Ovary (tissue), 9 donors: ENCODE data around the gene VPS4A. TPM values are rescaled to one million over a fixed set of nuclear protein-coding genes. Genes with fewer than 3 reads are reported as not detected.

ENCODE experiments used
- DNase-seq, 5 donors: peaks; one replicate each; pipeline ENCODE4 v3.0.0-alpha.2; 2019 to 2020
- H3K27ac ChIP-seq, 2 donors: fragments of 200-600 bp; one replicate each; pipeline versions ENCODE4 v1.5.1 to v1.8.0; 2019 to 2022
- H3K27me3 ChIP-seq: fragments of 200-600 bp; one replicate; pipeline ENCODE4 v1.8.0; 2022
- H3K36me3 ChIP-seq: fragments of 200-600 bp; sonication (generic); one replicate; pipeline ENCODE4 v1.5.1; 2019
- H3K4me1 ChIP-seq: one replicate; pipeline ENCODE4 v1.8.1; 2013; ENCODE audit warnings: mild to moderate bottlenecking, moderate library complexity; ENCODE audit not compliant: insufficient read depth
- H3K4me3 ChIP-seq: fragments of 200-600 bp; sonication (generic); one replicate; pipeline ENCODE4 v1.5.1; 2017
- H3K9me3 ChIP-seq, 2 donors: fragments of 200-600 bp in 1 of 2; sonication (generic) in 1 of 2; one replicate each; pipeline versions ENCODE4 v1.5.1 to v1.8.1; 2013 to 2019; ENCODE audit warnings: mild to moderate bottlenecking in 1 of 2, moderate library complexity in 1 of 2
- EP300 ChIP-seq: sonication (generic); formaldehyde crosslinking; IDR thresholded peaks from one replicate; pipeline ENCODE4 v1.6.1; 2017; ENCODE audit warnings: antibody characterized with exemption
- POLR2A ChIP-seq: fragments of 450-650 bp; IDR thresholded peaks from one replicate; pipeline ENCODE4 v1.6.1; 2017; ENCODE audit warnings: antibody characterized with exemption, mild to moderate bottlenecking, moderate library complexity
- WGBS, 3 donors: extraction: QIAGEN DNeasy Blood & Tissue Kit in 1 of 3; methylation state at CpG; one replicate each; pipeline versions ENCODE4 v1.1.5 to v1.1.7; 2013 to 2017; 5-methylcytosine and 5-hydroxymethylcytosine counted together
- intact Hi-C, 4 donors: fragments of 100-400 bp; cut with DNase I; formaldehyde crosslinking; loops; one replicate each; pipeline versions ENCODE4 v1.11.0 to v1.15.1; 2022 to 2023
- polyA plus RNA-seq, 2 donors: library from polyadenylated mRNA; stranded (reverse); fragments of 200-250 nt in 1 of 2; fragments of 350-450 nt in 1 of 2; fragmentation: Illumina TruSeq in 1 of 2; extraction: RNeasy Lipid Tissue Mini Kit (QIAGEN cat#74804) in 1 of 2; gene quantifications; one replicate each; pipeline ENCODE4 v1.2.3, GENCODE V29; 2013 to 2014
- total RNA-seq, 7 donors: library from RNA; depleted of rRNA in 2 of 7; stranded (reverse); fragments of >200 nt in 2 of 7; fragmentation: NEBNext Ultra II Directional in 3 of 7; extraction: Animal tissue kit (Norgen Biotek cat#: 25700) in 3 of 7; gene quantifications; one replicate each; pipeline versions ENCODE4 v1.1.0 to v1.2.4, GENCODE V29; 2016 to 2023
- TF ChIP-seq, protein P1 (sequence below), 3 donors: fragments of 450-650 bp in 2 of 3; fragments of 200-600 bp in 1 of 3; IDR thresholded peaks; one replicate each; pipeline versions ENCODE4 v1.5.1 to v1.8.0; 2016 to 2022; ENCODE audit warnings: antibody characterized with exemption in 3 of 3, mild to moderate bottlenecking in 1 of 3
- donor health status: DM: no; HTN: no; CAD: no; lungs with moderate emphysema.
- donor health status: DM: no; HTN: no; CAD: no.
- donor health status: Bipolar disorder and iron deficiency.
- donor health status: DM: yes; HTN: yes; CAD: no.
- donor health status: DM: no; HTN: no; CAD: no.
- donor health status: DM: yes; HTN: yes; CAD: no.

Gene VPS4A
- total and polyA plus RNA-seq, 9 donors, result 18.3 to 34.1 (median 29.1) TPM

DNA sequence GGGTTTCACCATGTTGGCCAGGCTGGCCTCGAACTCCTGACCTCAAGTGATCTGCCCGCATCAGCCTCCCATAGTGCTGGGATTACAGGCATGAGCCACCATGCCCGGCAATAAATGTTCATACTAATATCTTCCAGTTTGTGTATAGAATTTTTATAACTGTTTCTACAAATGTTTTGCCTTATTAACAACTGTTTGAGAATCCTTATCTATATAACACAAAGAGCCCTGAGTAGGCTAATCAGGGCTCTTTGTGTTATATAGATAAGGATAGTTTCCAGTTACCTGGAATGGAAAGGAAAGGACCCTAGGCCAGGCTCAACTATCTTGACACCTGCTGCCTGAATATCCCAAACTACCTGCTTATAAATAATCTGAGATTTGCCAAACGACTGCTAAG is 57.7 kb downstream of the VPS4A start:
- Histone ChIP-seq H3K9me3 (no peaks in the 10 kb centered on the region), H3K27me3 (no peaks in the 10 kb centered on the region), H3K27ac (no peak overlapping the region), H3K4me1 (no peaks in the 10 kb centered on the region), H3K36me3 (no peaks in the 10 kb centered on the region), H3K4me3 (no peak overlapping the region)
- DNase-seq, result no peak
- intact Hi-C loops, result no loop called here
- TF ChIP-seq POLR2A, result no peak
- TF ChIP-seq EP300, result no peak
- TF ChIP-seq, protein P1, sequence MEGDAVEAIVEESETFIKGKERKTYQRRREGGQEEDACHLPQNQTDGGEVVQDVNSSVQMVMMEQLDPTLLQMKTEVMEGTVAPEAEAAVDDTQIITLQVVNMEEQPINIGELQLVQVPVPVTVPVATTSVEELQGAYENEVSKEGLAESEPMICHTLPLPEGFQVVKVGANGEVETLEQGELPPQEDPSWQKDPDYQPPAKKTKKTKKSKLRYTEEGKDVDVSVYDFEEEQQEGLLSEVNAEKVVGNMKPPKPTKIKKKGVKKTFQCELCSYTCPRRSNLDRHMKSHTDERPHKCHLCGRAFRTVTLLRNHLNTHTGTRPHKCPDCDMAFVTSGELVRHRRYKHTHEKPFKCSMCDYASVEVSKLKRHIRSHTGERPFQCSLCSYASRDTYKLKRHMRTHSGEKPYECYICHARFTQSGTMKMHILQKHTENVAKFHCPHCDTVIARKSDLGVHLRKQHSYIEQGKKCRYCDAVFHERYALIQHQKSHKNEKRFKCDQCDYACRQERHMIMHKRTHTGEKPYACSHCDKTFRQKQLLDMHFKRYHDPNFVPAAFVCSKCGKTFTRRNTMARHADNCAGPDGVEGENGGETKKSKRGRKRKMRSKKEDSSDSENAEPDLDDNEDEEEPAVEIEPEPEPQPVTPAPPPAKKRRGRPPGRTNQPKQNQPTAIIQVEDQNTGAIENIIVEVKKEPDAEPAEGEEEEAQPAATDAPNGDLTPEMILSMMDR (IDR thresholded peaks at IDR 0.05), result no peak
- 81 to 94% (median 94%) methylated on average over 4 of the region's 4 CpGs for whole genome bisulfite sequencing, 3 donors

DNA sequence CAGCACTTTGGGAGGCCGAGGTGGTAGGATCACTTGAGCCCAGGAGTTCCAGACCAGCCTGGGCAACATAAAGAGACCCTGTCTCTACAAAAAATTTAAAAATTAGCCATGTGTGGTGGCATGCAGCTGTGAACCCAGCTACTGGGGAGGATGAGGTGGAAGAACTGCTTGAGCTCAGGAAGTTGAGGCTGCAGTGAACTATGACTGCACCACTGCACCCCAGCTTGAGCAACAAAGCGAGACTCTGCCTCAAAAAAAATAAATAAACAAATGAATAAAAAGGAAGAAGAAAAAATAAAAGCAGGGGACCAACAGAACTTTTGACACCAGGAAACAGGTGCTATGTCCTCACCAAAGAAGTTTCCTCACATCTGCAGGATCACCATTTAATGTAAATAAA is 60.4 kb downstream of the VPS4A start:
- no peaks in the 10 kb centered on the region for H3K4me1 ChIP-seq
- no peak overlapping the region for H3K4me3 ChIP-seq
- DNase-seq, result no peak
- intact Hi-C loops, result no loop called here
- H3K27ac ChIP-seq, result no peak overlapping the region
- WGBS, 3 donors, result 95% methylated on average over 2 of the region's 2 CpGs
- H3K36me3 ChIP-seq, result no peaks in the 10 kb centered on the region
- TF ChIP-seq POLR2A, result no peak
- no peak for TF ChIP-seq EP300
- TF ChIP-seq, protein P1 (IDR thresholded peaks at IDR 0.05), result no peak
- H3K9me3 ChIP-seq, result no peaks in the 10 kb centered on the region
- H3K27me3 ChIP-seq, result no peaks in the 10 kb centered on the region

DNA sequence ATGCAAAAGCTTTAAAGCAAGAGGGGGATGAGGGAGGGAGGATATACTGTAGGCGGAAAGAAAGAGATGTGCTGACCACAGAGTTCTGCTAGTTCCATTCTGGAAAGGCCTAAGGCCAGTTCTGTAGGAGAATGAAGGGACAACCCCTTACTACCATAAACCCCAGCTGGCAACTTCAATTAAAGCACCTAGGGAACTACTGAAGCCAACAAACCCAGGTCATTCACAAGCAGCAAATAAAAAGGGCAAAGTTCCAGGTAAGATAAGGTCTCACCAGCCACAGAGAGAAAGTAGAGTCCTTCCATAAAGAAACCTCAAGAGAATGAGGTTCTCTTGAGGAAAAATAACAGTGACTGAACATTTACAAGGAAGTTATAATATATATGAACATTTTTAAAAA is 61.9 kb downstream of the VPS4A start:
- Histone ChIP-seq H3K4me3 (no peak overlapping the region), H3K27ac (no peak overlapping the region), H3K36me3 (no peaks in the 10 kb centered on the region), H3K27me3 (no peaks in the 10 kb centered on the region), H3K9me3 (no peaks in the 10 kb centered on the region), H3K4me1 (no peaks in the 10 kb centered on the region)
- WGBS, 3 donors, result 94 to 98% (median 97%) methylated on average over 1 of the region's 1 CpG
- TF ChIP-seq POLR2A (no peak), EP300 (no peak)
- TF ChIP-seq, protein P1 (IDR thresholded peaks at IDR 0.05), result no peak
- intact Hi-C loops, result no loop called here
- no peak for DNase-seq

Other genes with a start within 250 kb of the VPS4A start
- gene HAS3, start 205.7 kb upstream of the VPS4A start, total RNA-seq, result 1 to 10 TPM in 6 of 7 donors, under 1 TPM in 1; 0.83 to 3.2 (median 2.0) TPM
- gene HAS3, start 205.7 kb upstream of the VPS4A start, polyA plus RNA-seq, result 1 to 10 TPM; 1.1 to 1.3 TPM
- 10 to 100 TPM; 56.9 to 89.1 (median 82.6) TPM for gene CHTF8, start 178.8 kb upstream of the VPS4A start, total RNA-seq
- gene CHTF8, start 178.8 kb upstream of the VPS4A start, polyA plus RNA-seq, result 100 to 1,000 TPM in 1 of 2 donors, 10 to 100 TPM in 1; 47.9 to 130 TPM
- 10 to 100 TPM; 13.8 to 52.4 (median 40.2) TPM for gene UTP4, start 178.7 kb upstream of the VPS4A start, total RNA-seq
- 10 to 100 TPM; 19.7 to 48.9 TPM for gene UTP4, start 178.7 kb upstream of the VPS4A start, polyA plus RNA-seq
- 10 to 100 TPM; 15.1 to 51.8 (median 38.4) TPM for gene SNTB2, start 124.2 kb upstream of the VPS4A start, total RNA-seq
- gene SNTB2, start 124.2 kb upstream of the VPS4A start, polyA plus RNA-seq, result 10 to 100 TPM in 1 of 2 donors, 1 to 10 TPM in 1; 9.4 to 21.2 TPM
- 10 to 100 TPM in 4 of 7 donors, 1 to 10 TPM in 3; 6.5 to 14.3 (median 11.4) TPM for gene PDF, start 19.2 kb downstream of the VPS4A start, total RNA-seq
- gene PDF, start 19.2 kb downstream of the VPS4A start, polyA plus RNA-seq, result 1 to 10 TPM in 1 of 2 donors, not detected in 1; 2.4 TPM
- 10 to 100 TPM; 31.8 to 48.9 (median 40.9) TPM for gene COG8, start 28.2 kb downstream of the VPS4A start, total RNA-seq
- 10 to 100 TPM; 21.0 to 28.6 TPM for gene COG8, start 28.2 kb downstream of the VPS4A start, polyA plus RNA-seq
- gene NIP7, start 28.4 kb downstream of the VPS4A start, total RNA-seq, result 10 to 100 TPM in 5 of 7 donors, 1 to 10 TPM in 2; 5.7 to 24.6 (median 16.6) TPM
- gene NIP7, start 28.4 kb downstream of the VPS4A start, polyA plus RNA-seq, result 10 to 100 TPM in 1 of 2 donors, 1 to 10 TPM in 1; 7.8 to 23.2 TPM
- 1 to 10 TPM in 2 of 7 donors, under 1 TPM in 4, not detected in 1; 0.51 to 4.9 (median 0.66) TPM for gene TMED6, start 40.4 kb downstream of the VPS4A start, total RNA-seq
- gene TMED6, start 40.4 kb downstream of the VPS4A start, polyA plus RNA-seq, result not detected
- 10 to 100 TPM; 12.8 to 53.7 (median 36.3) TPM for gene TERF2, start 74.7 kb downstream of the VPS4A start, total RNA-seq
- 10 to 100 TPM; 18.2 to 48.4 TPM for gene TERF2, start 74.7 kb downstream of the VPS4A start, polyA plus RNA-seq
- 10 to 100 TPM; 24.8 to 99.0 (median 55.8) TPM for gene CYB5B, start 113.3 kb downstream of the VPS4A start, total RNA-seq
- 100 to 1,000 TPM in 1 of 2 donors, 10 to 100 TPM in 1; 48.3 to 148 TPM for gene CYB5B, start 113.3 kb downstream of the VPS4A start, polyA plus RNA-seq